COR-L47 (cell line): ENCODE data around the gene SORCS2.
"Not testable (repeated sequence)": the region's sequence is repeated elsewhere in the genome, so short reads cannot be mapped to it uniquely, and the experiment has no call there.

Experiments
- DNase-seq: peaks from one replicate; lab custom pipeline; 2025; lab: John Stamatoyannopoulos, UW

SORCS2 gene

DNA sequence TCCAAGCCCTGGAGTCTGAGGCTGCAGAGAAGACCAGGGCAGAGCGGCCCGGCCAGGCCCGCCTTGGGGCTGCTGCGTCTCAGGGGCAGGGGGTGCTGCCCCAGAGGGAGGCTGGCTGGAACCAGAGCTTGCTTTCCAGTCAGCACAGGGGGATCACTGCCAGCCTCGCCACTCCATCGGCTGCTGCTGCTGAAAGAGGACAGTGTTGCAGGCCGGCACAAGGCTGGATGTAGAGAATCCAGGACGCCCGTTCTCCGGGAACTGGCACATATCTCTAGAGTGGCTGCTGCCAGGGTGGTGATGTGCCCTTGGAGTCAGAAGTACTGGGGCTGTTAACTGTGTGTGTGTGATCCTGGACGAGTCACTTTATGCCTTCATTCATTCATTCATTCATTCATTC is 31.9 kb upstream of the SORCS2 start:
- no peak for DNase-seq

DNA sequence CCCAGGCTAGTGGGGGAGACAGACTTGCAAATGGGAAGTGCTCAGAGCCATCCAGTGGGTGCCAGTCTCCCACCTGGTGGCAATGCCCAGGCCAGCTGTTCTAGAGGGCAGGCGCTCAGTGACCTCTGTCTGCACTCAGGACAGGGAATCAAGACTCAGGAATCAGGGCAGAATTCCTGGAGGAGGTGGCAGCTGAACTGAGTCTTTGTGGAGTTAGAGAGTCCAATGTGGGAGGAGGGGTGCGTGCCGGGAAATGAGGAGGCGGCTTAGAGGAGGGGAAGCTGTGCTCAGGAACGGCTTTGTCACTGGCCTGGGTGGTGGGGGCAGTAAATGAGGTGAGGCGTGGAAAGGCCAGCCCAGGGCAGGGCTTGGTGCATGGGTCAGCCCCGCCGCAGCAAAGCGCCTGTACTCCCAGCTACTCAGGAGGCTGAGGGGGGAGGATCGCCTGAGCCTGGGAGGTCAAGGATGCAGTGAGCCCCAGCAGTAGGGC is 31.3 kb upstream of the SORCS2 start:
- no peak for DNase-seq

DNA sequence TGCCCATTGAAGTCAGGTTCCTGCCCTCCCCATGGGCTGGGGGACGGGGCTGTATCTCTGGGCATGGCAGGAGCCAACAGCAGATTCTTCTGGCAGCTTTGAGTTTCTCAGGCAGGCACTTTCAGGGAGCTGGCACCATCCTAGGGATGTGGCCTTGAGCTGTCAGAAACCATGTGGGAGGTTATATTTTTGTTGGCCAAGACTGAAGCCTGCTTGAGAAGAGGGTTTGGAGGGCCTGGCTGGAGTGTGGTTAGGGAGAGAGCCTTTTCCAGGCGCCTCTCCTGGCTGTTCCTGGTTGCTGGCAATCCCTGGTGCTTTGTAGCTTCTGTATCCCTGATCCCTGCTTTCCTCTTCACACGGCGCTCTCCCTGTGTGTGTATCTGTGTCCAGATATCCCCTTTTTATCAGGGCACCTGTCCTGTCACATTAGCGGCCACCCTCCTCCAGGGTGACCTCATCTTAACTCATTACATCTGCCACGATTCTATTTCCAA is 30.6 kb upstream of the SORCS2 start:
- DNase-seq = no peak

DNA sequence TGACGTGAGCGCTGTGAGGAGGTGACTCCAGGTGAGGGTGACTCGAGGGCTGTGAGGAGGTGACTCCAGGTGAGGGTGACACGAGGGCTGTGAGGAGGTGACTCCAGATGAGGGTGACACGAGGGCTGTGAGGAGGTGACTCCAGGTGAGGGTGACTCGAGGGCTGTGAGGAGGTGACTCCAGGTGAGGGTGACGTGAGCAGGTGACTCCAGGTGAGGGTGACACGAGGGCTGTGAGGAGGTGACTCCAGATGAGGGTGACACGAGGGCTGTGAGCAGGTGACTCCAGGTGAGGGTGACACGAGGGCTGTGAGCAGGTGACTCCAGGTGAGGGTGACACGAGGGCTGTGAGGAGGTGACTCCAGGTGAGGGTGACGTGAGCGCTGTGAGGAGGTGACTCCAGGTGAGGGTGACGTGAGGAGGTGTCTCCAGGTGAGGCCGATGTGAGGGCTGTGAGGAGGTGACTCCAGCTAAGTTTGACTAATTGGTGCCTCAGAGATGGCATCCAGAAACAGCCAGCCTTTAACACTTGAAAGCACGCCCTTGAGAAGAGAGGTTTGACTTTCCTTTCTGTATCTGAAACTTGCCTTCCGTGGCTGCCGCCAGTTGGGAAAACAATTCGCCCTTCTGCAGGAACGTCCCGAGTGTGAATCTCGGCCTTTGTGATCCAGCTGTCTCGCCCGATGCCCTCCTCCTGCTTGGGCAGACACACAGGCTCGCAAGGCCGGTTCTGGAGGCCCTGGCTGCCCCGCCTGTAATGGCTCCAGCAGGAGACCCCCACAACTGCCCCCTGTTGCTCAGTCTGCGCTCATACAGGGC is 27.1 kb upstream of the SORCS2 start:
- DNase-seq = not testable (repeated sequence)

DNA sequence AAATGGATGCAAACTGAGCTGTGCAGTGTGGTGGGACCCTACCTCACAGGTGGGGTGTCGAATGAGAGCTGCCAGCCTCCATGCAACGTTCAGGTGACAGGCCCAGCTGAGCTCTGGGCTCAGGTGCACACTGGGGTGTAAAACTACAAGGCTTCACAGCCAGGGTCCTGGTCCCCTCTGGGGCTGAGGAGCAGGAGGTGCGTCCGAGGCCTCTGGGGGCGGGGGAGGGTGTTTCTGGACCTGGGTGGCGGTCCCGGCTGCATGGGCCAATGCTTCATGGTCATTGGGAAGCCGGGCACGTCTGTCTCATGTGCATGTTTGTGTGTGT is 26.5 kb upstream of the SORCS2 start:
- no peak for DNase-seq

DNA sequence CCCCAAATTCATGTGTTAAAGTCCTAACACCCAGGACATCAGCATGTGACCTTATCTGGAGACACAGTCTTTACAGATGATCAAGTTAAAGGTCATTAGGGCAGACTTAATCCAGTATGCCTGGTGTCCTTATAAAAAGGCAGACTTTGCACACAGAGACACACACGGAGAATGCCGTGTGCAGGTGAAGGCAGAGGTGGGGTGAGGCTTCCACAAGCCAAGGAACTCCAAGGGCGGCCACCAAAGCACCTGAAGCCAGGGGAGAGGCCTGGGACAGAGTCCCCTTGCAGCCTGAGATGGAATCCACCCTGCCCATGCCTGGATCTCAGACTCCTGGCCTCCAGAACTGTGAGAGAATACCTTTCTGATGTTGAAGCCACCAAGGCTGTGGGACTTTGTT is 26.1 kb upstream of the SORCS2 start:
- no peak for DNase-seq

DNA sequence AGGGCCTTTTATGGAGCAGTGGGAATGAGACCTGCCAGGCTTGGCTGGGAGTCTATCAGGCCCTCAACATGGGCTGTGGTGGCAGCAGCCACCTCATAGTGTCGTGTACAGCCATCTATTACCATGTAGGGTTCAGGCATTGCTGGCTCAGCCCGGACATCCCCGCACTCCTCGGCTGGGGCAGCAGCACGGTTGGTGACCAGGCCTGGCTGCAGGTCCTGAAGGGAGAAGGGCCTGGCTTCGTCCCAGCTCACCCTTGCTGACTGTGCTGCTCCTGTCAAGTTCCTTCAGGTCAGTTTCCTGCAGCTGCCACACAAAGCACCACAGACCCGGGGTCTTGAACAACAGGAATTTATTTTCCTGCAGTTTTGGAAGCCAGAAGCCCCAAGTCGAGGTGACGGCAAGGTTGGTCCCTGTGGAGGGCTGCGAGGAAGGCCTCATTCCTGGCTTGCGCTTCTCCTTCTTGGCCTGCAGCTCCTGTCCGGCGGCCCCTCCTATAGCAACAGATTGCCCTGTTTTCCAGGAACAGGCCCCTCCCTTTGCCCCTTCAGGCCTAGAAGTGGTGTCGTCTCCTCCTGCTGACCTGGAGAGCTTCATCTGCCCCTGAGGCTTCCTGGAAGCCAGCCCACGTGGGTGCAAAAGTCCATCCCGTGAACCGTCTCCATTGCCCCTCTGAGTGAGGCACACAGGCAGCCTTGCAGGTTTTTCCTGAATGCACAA is 25.2 kb upstream of the SORCS2 start:
- DNase-seq = no peak

DNA sequence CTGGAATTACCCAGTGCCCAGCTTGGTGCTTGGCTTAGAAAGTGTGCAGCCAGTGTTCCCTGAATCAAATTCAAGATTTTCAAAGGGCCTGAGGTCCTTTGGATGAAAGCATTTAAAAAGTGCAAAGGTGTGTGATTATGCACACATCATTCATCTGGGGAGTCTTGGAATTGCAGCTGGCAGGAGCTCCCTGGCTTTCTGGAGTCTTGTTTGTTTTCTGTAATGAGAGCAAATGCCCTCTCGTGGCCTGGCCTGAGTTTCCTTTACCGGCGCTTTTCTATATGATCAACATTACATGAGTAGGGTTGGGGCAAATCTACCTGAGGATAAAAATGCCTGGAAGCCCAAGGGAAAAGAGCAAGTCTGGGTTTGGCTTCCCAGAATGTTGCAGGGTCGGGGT is 24.6 kb upstream of the SORCS2 start:
- DNase-seq = no peak

DNA sequence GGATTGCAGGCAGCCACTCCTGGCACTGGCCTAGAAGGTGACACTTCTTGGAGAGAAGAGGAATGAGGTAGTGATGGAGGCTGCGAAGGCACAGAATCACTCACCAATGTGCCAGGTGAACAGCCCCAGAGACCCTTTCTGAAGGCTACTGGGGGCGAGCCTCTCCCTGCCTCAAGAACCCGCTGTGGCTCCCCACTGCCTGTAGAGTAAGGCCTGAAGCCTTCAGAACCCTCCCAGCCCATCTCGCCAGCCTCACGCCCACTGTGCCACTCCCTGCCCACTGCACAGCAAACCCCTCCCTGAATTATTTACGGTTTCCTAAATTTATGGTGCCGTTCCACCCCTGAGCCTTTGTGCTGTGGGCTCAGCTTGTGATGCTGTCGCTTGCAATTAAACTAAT is 24.2 kb upstream of the SORCS2 start:
- DNase-seq = no peak

DNA sequence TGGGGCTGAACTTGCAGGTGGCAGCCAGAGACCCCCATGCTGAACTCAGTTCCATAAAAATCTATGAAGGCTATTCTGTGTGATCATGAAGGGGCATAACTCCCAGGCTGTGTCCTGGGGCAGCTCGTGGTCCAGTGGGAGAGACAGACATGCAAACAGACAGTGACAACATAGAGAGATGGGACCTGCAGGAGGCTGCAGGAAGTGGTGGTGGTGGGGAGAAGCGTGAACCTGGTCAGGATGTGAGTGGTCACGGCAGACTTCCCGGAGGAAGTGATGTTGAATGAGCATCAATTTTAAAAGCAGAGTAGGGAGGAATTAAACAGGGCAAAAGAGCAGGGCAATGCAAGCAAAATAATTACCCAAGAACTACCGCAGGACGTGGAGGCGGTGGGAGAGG is 23.2 kb upstream of the SORCS2 start:
- no peak for DNase-seq

DNA sequence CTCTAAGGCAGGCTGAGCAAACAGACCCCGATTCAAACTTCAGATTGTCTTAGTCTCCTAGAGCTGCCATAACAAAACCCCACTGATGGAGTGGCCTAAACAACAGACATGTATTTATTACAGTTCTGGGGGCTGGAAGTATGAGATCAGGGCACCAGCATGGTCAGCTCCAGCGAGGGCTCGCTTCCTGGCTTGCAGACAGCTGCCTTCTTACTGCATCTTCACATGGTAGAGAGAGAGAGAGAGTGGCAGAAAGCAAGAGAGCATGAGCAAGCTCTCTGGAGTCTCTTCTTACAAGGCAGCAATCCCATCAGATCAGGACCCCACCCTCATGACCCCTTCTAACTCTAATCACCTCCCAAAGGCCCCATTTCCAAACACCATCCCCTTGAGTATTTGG is 22.3 kb upstream of the SORCS2 start:
- DNase-seq = no peak

DNA sequence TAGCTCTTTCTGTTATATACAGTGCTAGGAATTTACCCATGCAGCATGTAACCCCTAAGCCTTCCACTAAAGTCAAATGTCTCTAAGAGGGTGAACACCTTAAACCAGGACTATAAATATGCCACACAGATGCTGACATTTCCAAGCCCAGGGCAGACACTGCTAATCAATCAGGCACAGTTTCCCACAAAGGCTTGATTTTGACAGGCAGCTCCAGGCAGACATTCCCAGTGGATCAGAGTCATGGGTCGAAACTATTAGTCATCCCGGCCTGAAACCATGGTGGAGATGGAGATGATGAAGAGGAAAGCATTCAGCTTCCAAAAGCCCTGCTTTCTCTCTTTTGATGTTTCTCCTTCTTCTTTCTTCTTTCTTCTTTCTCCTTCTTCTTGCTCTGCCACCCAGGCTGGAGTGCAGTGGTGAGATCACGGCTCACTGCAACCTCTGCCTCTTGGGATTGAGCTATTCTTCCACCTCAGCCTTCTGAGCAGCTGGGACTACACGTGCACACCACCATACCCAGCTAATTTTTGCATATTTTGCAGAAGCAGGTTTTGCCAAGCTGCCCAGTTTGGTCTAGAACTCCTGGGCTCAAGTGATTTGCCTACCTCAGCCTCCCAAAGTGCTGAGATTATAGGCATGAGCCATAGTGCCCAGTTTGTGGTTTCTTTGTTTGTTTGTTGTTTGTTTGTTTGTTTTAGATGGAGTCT is 21.0 kb upstream of the SORCS2 start:
- DNase-seq = no peak

DNA sequence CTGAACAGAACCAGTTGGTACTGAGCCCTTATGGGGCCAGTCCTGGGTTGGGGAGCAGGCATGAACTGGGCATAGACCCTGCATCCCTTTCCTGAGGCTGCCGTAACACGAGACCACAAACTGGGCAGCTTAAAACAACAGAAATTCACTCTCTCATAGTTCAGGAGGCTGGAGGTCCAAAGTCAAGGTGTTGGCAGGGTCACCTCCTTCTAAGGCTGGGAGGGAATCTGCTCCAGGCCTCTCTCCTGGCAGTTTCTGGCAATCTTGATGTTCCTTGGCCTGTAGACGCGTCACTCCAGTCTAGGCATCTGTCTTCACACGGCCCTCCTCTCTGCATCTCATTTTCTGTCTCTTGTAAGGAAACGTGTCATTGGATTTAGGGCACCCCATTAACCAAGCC is 19.8 kb upstream of the SORCS2 start:
- no peak for DNase-seq

DNA sequence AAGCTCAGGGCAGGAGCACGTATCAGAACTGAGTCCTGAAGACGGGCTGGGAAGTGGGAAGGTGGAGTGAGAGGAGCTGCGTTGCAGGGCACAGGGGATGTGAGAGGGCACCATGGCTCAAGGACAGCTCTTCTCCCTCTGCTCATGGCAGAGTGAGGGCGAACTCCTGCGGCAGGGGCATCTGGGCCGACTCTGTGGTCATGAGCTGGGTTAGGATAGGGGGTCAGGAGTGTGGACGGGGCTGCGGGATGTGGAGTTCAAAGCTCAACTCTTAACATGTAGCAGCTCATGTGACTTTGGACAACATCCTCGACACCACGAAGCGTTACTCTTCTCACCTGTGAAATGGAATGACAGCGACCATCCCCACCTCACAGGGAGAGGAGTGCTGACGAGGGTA is 19.4 kb upstream of the SORCS2 start:
- DNase-seq = no peak

DNA sequence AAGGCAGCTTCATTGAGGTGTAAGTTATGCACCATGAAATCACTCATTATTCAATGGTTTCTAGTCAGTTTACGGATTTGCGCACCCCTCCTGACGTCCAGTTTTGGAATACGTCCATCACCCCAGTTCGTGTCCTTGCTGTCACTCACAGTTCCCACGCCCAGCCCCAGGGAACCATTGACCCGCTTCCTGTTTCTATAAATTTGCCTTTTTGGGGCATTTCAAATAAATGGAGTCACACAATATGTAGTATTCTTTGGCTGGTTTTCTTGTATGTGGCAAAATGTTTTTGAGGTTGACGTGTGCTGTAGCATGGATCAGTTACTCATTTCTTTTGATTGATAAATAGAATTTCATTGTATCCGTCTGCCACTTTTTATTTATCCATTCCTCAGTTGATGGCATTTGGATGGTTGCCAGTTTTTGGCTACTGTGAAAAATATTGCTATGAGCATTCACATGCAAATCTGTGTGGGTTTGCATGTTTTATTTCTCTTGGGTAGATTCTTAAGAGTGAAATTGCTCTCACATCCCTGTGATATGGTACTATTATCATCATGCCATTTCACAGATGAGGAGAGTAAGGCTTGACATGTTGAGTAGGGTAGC is 18.4 kb upstream of the SORCS2 start:
- no peak for DNase-seq

DNA sequence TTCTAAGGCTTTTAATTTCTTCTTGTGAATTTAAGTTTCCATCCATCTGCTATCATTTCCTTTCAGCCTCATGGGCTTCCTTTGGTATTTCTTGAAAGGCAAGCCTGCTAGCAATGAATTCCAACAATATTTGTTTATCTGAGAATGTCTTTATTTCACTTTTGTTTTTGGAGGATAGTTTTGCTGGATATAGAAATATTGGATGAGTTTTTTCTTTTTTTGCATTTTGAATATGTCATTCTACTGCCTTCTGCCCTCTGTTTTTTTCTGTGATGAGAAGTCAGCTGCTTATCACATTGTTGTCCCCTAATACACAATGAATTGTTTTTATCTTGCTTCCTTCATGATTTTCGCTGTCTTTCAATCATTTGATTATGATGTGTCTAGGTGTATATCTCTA is 13.2 kb upstream of the SORCS2 start:
- DNase-seq = no peak

DNA sequence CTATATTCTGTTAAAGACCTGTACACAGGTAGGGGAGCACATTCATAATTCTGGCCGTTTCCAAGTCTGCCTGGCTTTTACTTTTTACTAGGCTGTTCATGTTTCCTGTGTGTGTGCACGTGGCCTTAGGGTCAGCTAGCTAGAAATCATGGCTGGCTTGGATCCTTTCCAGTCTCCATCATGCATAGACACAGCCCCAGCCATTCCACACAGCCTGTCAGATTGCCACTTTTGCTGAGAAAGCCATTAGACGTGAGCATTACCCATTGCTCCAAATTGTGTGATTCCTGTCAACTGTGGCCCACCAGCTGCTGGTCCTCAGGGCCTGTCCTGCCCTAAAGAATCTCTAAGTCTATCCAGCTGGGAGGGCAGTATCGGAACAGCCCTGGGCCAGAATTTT is 11.4 kb upstream of the SORCS2 start:
- no peak for DNase-seq

DNA sequence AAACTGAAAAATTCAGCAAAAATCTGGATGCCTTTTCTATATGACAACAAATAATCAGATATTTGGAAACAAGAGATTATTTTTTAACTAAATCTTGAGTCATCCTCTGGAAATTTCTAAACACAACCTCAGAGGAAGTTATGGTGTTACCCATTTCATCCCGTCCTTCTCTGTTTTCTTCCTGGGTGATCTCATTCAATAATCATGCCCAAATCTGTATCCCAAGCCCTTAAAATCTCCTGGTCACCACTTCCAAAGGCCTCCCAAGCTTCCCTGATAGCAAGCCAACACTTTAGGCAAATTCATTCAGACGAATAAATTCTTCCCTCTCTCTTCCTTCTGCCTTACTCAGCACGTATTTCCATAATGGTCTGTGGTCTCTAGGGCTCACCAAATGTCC is 9.7 kb upstream of the SORCS2 start:
- no peak for DNase-seq

DNA sequence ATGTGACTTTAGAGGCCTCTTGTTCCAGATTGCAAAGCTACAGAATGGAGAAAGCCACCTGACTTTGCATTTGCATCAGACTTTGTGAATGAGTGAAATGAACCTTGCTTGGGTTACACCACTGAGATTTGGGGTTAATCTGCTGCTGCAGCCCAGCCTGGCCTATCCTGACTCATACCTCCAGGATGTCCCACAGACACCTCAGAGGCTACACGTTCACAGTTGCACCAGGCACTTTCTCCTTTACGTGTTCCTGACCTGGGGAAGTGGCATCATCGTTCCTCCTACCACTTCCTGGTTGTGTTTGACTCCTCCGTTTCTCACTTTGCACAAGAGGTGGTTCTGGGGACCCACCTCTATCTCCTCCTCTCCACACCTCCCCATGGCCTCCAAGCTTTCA is 9.2 kb upstream of the SORCS2 start:
- no peak for DNase-seq

DNA sequence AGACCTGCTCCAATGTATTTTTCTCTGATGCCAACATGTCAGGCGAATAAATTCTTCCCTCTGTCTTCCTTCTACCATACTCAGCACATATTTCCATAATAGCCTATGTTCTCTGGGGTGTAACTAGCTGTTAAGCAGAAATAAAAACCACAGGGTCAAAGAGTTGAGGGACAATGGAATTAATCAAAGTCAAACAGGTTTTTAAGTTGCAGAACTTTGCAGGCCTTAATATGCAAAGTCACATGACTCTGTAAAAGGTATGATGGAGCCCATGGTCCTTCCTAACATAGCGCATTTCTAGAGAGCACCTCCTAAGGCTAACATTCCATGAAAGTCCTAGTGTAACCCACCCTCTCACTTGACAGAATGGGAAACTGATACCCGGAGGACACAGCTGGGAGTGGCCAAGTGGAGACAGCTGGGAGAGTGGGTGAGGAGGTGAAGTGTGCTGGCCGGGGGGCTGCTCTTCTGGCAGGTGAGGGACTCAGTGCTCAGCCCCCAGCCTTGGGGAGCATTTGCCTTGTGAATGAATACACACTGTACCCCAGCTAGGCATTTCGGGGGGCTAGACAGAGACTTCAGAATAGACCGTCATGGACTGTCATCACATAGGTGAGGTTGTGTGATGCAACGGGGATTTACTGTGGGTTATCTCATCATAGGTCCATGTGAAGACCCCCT is 8.4 kb upstream of the SORCS2 start:
- no peak for DNase-seq

DNA sequence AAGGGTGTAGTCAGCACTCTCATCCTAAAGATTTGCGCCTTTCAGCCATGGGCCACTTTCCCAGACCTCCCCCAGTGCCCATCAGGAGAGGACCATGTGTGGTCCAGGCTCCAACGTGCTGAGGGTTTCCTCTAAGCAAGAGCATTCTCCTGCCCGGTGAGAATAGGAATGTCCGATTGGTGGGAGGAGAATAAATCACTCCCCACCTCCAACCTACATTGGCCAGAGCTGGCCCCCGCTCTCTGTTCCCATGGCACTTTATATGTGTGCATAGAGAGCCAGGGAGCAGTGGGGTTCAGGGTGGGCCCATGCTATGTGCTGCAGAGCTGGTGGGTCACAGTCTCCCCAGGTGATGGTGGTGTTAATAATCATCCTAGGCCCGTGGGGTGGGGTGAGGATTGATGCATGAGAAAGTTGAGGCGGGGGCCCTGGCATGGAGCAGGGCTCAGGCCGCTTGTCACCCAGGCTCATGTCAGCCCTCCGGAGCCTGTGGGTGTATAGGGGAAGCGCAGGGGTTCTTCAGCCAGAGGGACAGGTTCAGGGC is 6.8 kb upstream of the SORCS2 start:
- no peak for DNase-seq

DNA sequence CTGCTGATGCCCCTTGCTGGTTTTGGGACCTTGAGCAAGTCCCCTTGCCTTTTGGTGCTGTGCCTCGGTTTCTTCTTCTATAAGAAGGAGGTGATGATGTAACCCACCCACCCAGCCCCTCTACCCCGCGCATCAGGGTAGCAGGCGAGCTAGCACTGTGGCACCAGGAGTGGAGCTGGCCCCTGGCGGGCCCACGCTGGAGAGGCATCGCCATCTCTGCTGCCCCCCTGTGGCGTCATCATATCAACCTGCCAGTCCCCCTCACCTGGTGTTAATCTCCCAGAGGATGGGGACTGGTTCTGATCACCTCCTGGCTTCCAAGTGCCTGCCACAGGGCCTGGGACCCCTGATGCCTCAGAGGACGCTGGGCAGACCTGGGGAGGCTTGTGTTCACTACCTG is 6.3 kb upstream of the SORCS2 start:
- peak; percentile 36 for DNase-seq
